H1 (cell line): Measurements from ENCODE around the gene SYCE1L. TPM values are rescaled to one million over a fixed set of nuclear protein-coding genes. Genes with fewer than 3 reads are reported as not detected.

Source experiments
- CTCF ChIA-PET: fragments of 300-600 bp; sonication (Branson Sonifier 250); formaldehyde crosslinking; loops from one replicate; lab custom pipeline; 2021; ENCODE audit not compliant: partially characterized antibody; lab: Charles Lee
- POLR2A ChIA-PET: fragments of 300-600 bp; sonication (Branson Sonifier 250); formaldehyde crosslinking; loops from one replicate; lab custom pipeline; 2021; ENCODE audit warnings: inconsistent platforms; ENCODE audit not compliant: partially characterized antibody; lab: Charles Lee
- DNase-seq, 2 experiments: peaks; one replicate each; pipeline versions ENCODE4 v3.0.0 to v3.0.0-alpha.2; 2010 to 2022; ENCODE audit warnings: low spot score in 2 of 2, low read depth in 1 of 2, mixed read lengths in 1 of 2
- FAIRE-seq: peaks from 2 replicates; lab custom pipeline; 2011; peaks lifted over from hg19 to GRCh38; lab: Jason Lieb, UNC
- H2AFZ ChIP-seq: 2 replicates; pipeline ENCODE4 v1.8.1; 2012; ENCODE audit warnings: low read length, inconsistent platforms
- H2AK5ac ChIP-seq: 2 replicates; pipeline ENCODE4 v1.6.1; 2013; ENCODE audit warnings: low read depth, low read length
- H2BK120ac ChIP-seq: replicated peaks from 2 replicates; pipeline ENCODE3; 2013; ENCODE audit warnings: low read depth, low read length, inconsistent platforms
- H2BK12ac ChIP-seq: 2 replicates; pipeline ENCODE4 v1.6.1; 2013; ENCODE audit warnings: low read depth, low read length
- H2BK15ac ChIP-seq: 2 replicates; pipeline ENCODE4 v1.6.1; 2013; ENCODE audit warnings: low read length
- H2BK20ac ChIP-seq: 2 replicates; pipeline ENCODE4 v1.6.1; 2013; ENCODE audit warnings: low read length
- H2BK5ac ChIP-seq: 2 replicates; pipeline ENCODE4 v1.6.1; 2013; ENCODE audit warnings: low read depth, low read length
- H3K14ac ChIP-seq: 2 replicates; pipeline ENCODE4 v1.6.1; 2013; ENCODE audit warnings: inconsistent platforms; ENCODE audit not compliant: insufficient read length
- H3K18ac ChIP-seq: 2 replicates; pipeline ENCODE4 v1.6.1; 2013; ENCODE audit warnings: low read length; ENCODE audit errors: extremely low read depth
- H3K23ac ChIP-seq: 2 replicates; pipeline ENCODE4 v1.6.1; 2013; ENCODE audit warnings: inconsistent platforms; ENCODE audit not compliant: insufficient read length
- H3K23me2 ChIP-seq: 2 replicates; pipeline ENCODE4 v1.6.1; 2013; ENCODE audit warnings: low read depth, low read length
- H3K27ac ChIP-seq: 2 replicates; pipeline ENCODE4 v1.6.1; 2011; ENCODE audit warnings: low read depth, low read length, inconsistent platforms
- H3K27me3 ChIP-seq, 4 experiments: replicated peaks in 1 of 4; 1 replicate in 1 of 4; 2 replicates in 3 of 4; pipeline versions ENCODE4 v1.6.1 to v1.8.1; 2011 to 2013; ENCODE audit warnings: low read length in 3 of 4, mild to moderate bottlenecking in 3 of 4, inconsistent platforms in 2 of 4, mixed read lengths in 2 of 4, moderate library complexity in 1 of 4; ENCODE audit not compliant: control insufficient read depth in 3 of 4, insufficient read depth in 3 of 4; ENCODE audit errors: extremely low read depth in 1 of 4
- H3K36me3 ChIP-seq, 4 experiments: 2 replicates each; pipeline versions ENCODE4 v1.6.1 to v1.8.1; 2011 to 2013; ENCODE audit warnings: mild to moderate bottlenecking in 4 of 4, low read length in 3 of 4, moderate library complexity in 2 of 4, control low read depth in 1 of 4, inconsistent platforms in 1 of 4; ENCODE audit not compliant: insufficient read depth in 4 of 4, control insufficient read depth in 2 of 4
- H3K4ac ChIP-seq: replicated peaks from 2 replicates; pipeline ENCODE3; 2013; ENCODE audit warnings: low read length, low read depth, mixed read lengths, inconsistent platforms; ENCODE audit not compliant: insufficient read length
- H3K4me1 ChIP-seq, 4 experiments: replicated peaks in 1 of 4; 1 replicate in 1 of 4; 2 replicates in 3 of 4; pipeline versions ENCODE4 v1.6.1 to v1.8.1; 2011 to 2013; ENCODE audit warnings: low read length in 3 of 4, inconsistent platforms in 2 of 4, mixed read lengths in 1 of 4; ENCODE audit not compliant: insufficient read depth in 4 of 4, control insufficient read depth in 3 of 4
- H3K4me2 ChIP-seq, 2 experiments: 2 replicates each; pipeline versions ENCODE4 v1.6.1 to v1.8.1; 2011 to 2013; ENCODE audit warnings: low read depth in 2 of 2, low read length in 2 of 2, control low read depth in 1 of 2, inconsistent platforms in 1 of 2, mild to moderate bottlenecking in 1 of 2; ENCODE audit not compliant: insufficient read depth in 1 of 2
- H3K4me3 ChIP-seq, 4 experiments: fragments of 200-600, 300-600 bp in 1 of 4; sonication (generic), shearing (Covaris generic), sonication (Bioruptor Twin) in 1 of 4; 2 replicates each; pipeline versions ENCODE4 v1.5.1 to v1.8.1; 2011 to 2016; ENCODE audit warnings: low read length in 4 of 4, low read depth in 3 of 4, control low read depth in 2 of 4, inconsistent platforms in 2 of 4, mild to moderate bottlenecking in 2 of 4, mixed read lengths in 1 of 4, moderate library complexity in 1 of 4; ENCODE audit not compliant: insufficient read depth in 2 of 4; ENCODE audit errors: extremely low read depth in 1 of 4
- H3K56ac ChIP-seq: replicated peaks from 2 replicates; pipeline ENCODE3; 2013; ENCODE audit warnings: low read depth, mild to moderate bottlenecking, mixed read lengths, low read length, inconsistent platforms; ENCODE audit not compliant: insufficient read length
- H3K79me1 ChIP-seq: 2 replicates; pipeline ENCODE4 v1.6.1; 2013; ENCODE audit warnings: low read depth, low read length, control low read depth
- H3K79me2 ChIP-seq, 2 experiments: 2 replicates each; pipeline versions ENCODE4 v1.6.1 to v1.8.1; 2012 to 2013; ENCODE audit warnings: low read length in 2 of 2, mild to moderate bottlenecking in 2 of 2, inconsistent platforms in 1 of 2; ENCODE audit not compliant: insufficient read depth in 2 of 2, control insufficient read depth in 1 of 2
- H3K9ac ChIP-seq, 4 experiments: replicated peaks in 1 of 4; 1 replicate in 1 of 4; 2 replicates in 3 of 4; pipeline versions ENCODE4 v1.6.1 to v1.8.1; 2011 to 2013; ENCODE audit warnings: low read depth in 3 of 4, low read length in 3 of 4, control low read depth in 2 of 4, mild to moderate bottlenecking in 2 of 4, moderate library complexity in 2 of 4, inconsistent platforms in 1 of 4; ENCODE audit errors: extremely low read depth in 1 of 4
- H3K9me3 ChIP-seq, 2 experiments: 2 replicates each; pipeline versions ENCODE4 v1.6.1 to v1.8.1; 2012 to 2013; ENCODE audit warnings: mild to moderate bottlenecking in 2 of 2, moderate library complexity in 2 of 2, control low read depth in 1 of 2, inconsistent platforms in 1 of 2, low read depth in 1 of 2, low read length in 1 of 2, mixed read lengths in 1 of 2; ENCODE audit not compliant: insufficient read depth in 2 of 2
- H4K20me1 ChIP-seq, 2 experiments: replicated peaks in 1 of 2; 2 replicates each; pipeline versions ENCODE3 to v1.8.1; 2011 to 2013; ENCODE audit warnings: inconsistent platforms in 2 of 2, low read length in 2 of 2, mild to moderate bottlenecking in 1 of 2; ENCODE audit not compliant: insufficient read depth in 2 of 2, control insufficient read depth in 1 of 2
- H4K5ac ChIP-seq: 2 replicates; pipeline ENCODE4 v1.6.1; 2013; ENCODE audit warnings: low read length, low read depth, mixed read lengths, inconsistent platforms; ENCODE audit not compliant: insufficient read length
- H4K8ac ChIP-seq: 2 replicates; pipeline ENCODE4 v1.8.0; 2013; ENCODE audit warnings: mild to moderate bottlenecking, moderate library complexity, low read length, inconsistent platforms; ENCODE audit not compliant: insufficient read depth; ENCODE audit errors: extremely low read depth
- H4K91ac ChIP-seq: replicated peaks from 2 replicates; pipeline ENCODE3; 2013; ENCODE audit warnings: low read length, mixed read lengths, inconsistent platforms; ENCODE audit not compliant: insufficient read length
- CEBPB ChIP-seq: IDR thresholded peaks from 2 replicates; pipeline ENCODE4 v1.6.1; 2012; ENCODE audit warnings: low read depth, low read length
- CHD2 ChIP-seq: IDR thresholded peaks from 2 replicates; pipeline ENCODE4 v1.6.1; 2012; ENCODE audit warnings: low read length, improper control_type of control experiment
- EGR1 ChIP-seq: IDR thresholded peaks from 2 replicates; pipeline ENCODE4 v1.6.1; 2011; ENCODE audit warnings: low read depth, low read length, borderline replicate concordance
- KDM1A ChIP-seq: fragments of 200-600, 300-600 bp; sonication (generic); IDR thresholded peaks from 2 replicates; pipeline ENCODE4 v1.7.1; 2016; ENCODE audit warnings: mild to moderate bottlenecking, low read length, borderline replicate concordance
- KDM4A ChIP-seq: IDR thresholded peaks from one replicate; pipeline ENCODE4 v1.7.1; 2012; ENCODE audit warnings: low read depth, mild to moderate bottlenecking, moderate library complexity, low read length, inconsistent platforms; ENCODE audit not compliant: severe bottlenecking
- PHF8 ChIP-seq: fragments of 200-600 bp; sonication (generic); conservative IDR thresholded peaks from 2 replicates; pipeline ENCODE4 v1.7.1; 2012; ENCODE audit warnings: low read depth, mild to moderate bottlenecking, inconsistent platforms, low read length, moderate library complexity
- RAD21 ChIP-seq, 2 experiments: IDR thresholded peaks in 1 of 2; conservative IDR thresholded peaks in 1 of 2; 2 replicates each; pipeline ENCODE4 v1.6.1; 2011; ENCODE audit warnings: low read depth in 2 of 2, low read length in 2 of 2, improper control_type of control experiment in 1 of 2, inconsistent platforms in 1 of 2, mild to moderate bottlenecking in 1 of 2, moderate library complexity in 1 of 2
- RXRA ChIP-seq: IDR thresholded peaks from 2 replicates; pipeline ENCODE4 v1.6.1; 2011; ENCODE audit warnings: low read depth, mild to moderate bottlenecking, low read length, moderate library complexity; ENCODE audit not compliant: insufficient read depth
- SIX5 ChIP-seq: IDR thresholded peaks from 2 replicates; pipeline ENCODE4 v1.6.1; 2011; ENCODE audit warnings: mild to moderate bottlenecking, low read depth, low read length
- TEAD4 ChIP-seq: IDR thresholded peaks from 2 replicates; pipeline ENCODE4 v1.6.1; 2012; ENCODE audit warnings: low read depth, low read length, inconsistent platforms, mixed read lengths
- WGBS, 2 experiments: shearing (Covaris generic) in 1 of 2; methylation state at CpG; one replicate each; pipeline versions ENCODE4 v1.1.6 to v1.1.7; 2013 to 2015; ENCODE audit warnings: low lambda C conversion rate in 2 of 2, mixed read lengths in 2 of 2, inconsistent platforms in 1 of 2, low coverage in 1 of 2, missing lambda C conversion rate in 1 of 2; ENCODE audit not compliant: insufficient replicate concordance in 2 of 2, insufficient coverage in 1 of 2, insufficient read length in 1 of 2; ENCODE audit errors: extremely low coverage in 1 of 2, missing lambda C conversion rate in 1 of 2; 5-methylcytosine and 5-hydroxymethylcytosine counted together
- polyA plus RNA-seq, 7 experiments: library from polyadenylated mRNA; depleted of rRNA in 3 of 7; stranded (reverse) in 5 of 7; unstranded in 2 of 7; fragments of >200 nt in 5 of 7; fragments of 200-250 nt in 2 of 7; gene quantifications; 1 replicate in 5 of 7; 2 replicates in 1 of 7; 4 replicates in 1 of 7; pipeline versions ENCODE4 v1.2.1 to v1.2.3, GENCODE V29; 2011 to 2013; ENCODE audit warnings: missing spikeins in 2 of 7, mixed read lengths in 2 of 7
- total RNA-seq: library from RNA; stranded (reverse); fragmentation: NEBNext Ultra II Directional; extraction: Animal tissue kit (Norgen Biotek cat#: 25700); gene quantifications from 2 replicates; pipeline ENCODE4 v1.2.1, GENCODE V29; 2021
- TF ChIP-seq, protein P1 (sequence below): IDR thresholded peaks from 2 replicates; pipeline ENCODE4 v1.6.1; 2012; ENCODE audit warnings: low read length, inconsistent platforms
- TF ChIP-seq, protein P2 (sequence below): IDR thresholded peaks from 2 replicates; pipeline ENCODE4 v1.6.1; 2011; ENCODE audit warnings: low read length, improper control_type of control experiment

SYCE1L gene
- total and polyA plus RNA-seq, 2 of the 8 experiments (the other 6 are each of a cell fraction or from before 2014, with no cell fraction given) = 5.8 to 6.8 TPM

- H2AK5ac ChIP-seq = no peak overlapping the region
- 92% methylated on average over 3 of the region's 3 CpGs; no CpG with 5 or more reads in 1 of the 2 experiments for WGBS, 2 experiments
- CTCF ChIA-PET = no interaction called here
- TF ChIP-seq KDM1A = no peak
- TF ChIP-seq, protein P1, sequence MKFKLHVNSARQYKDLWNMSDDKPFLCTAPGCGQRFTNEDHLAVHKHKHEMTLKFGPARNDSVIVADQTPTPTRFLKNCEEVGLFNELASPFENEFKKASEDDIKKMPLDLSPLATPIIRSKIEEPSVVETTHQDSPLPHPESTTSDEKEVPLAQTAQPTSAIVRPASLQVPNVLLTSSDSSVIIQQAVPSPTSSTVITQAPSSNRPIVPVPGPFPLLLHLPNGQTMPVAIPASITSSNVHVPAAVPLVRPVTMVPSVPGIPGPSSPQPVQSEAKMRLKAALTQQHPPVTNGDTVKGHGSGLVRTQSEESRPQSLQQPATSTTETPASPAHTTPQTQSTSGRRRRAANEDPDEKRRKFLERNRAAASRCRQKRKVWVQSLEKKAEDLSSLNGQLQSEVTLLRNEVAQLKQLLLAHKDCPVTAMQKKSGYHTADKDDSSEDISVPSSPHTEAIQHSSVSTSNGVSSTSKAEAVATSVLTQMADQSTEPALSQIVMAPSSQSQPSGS = no peak
- TF ChIP-seq EGR1 = no peak
- TF ChIP-seq, protein P2, sequence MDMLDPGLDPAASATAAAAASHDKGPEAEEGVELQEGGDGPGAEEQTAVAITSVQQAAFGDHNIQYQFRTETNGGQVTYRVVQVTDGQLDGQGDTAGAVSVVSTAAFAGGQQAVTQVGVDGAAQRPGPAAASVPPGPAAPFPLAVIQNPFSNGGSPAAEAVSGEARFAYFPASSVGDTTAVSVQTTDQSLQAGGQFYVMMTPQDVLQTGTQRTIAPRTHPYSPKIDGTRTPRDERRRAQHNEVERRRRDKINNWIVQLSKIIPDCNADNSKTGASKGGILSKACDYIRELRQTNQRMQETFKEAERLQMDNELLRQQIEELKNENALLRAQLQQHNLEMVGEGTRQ = no peak
- TF ChIP-seq RAD21 (IDR thresholded peaks at IDR 0.05 in 1 of 2, conservative IDR thresholded peaks at IDR 0.05 in 1 of 2; ENCODE audit: low read depth in 2 of 2, low read length in 2 of 2) = no peak
- TF ChIP-seq KDM4A = no peak
- no peak for TF ChIP-seq CEBPB
- no peak for TF ChIP-seq TEAD4
- TF ChIP-seq SIX5 = no peak
- no peak for TF ChIP-seq PHF8
- no peak for TF ChIP-seq CHD2
- no peak for TF ChIP-seq RXRA
These were observed 20.2 kb downstream of the SYCE1L start for GRCh38 chr16:77219437-77219836.

More at GRCh38 chr16:77219437-77219836, 20.2 kb downstream of the SYCE1L start:
- no peak overlapping the region for H3K4me3 ChIP-seq
- H2AFZ ChIP-seq = no peak overlapping the region
- H3K27ac ChIP-seq = no peak overlapping the region
- H4K20me1 ChIP-seq = no peaks in the 10 kb centered on the region
- H3K27me3 ChIP-seq = no peaks in the 10 kb centered on the region
- H3K9ac ChIP-seq = no peak overlapping the region
- H3K9me3 ChIP-seq = no peaks in the 10 kb centered on the region
- H3K79me2 ChIP-seq = no peaks in the 10 kb centered on the region
- H3K23ac ChIP-seq = no peak overlapping the region
- H2BK12ac ChIP-seq = no peak overlapping the region
- no peaks in the 10 kb centered on the region for H3K79me1 ChIP-seq
- no peak overlapping the region for H3K14ac ChIP-seq
- H3K4ac ChIP-seq = no peak overlapping the region
- no peak for FAIRE-seq
- no peak overlapping the region for H2BK20ac ChIP-seq
- POLR2A ChIA-PET = no interaction called here
- no peaks in the 10 kb centered on the region for H3K23me2 ChIP-seq
- no peak overlapping the region for H3K56ac ChIP-seq
- no peak for DNase-seq
- no peak overlapping the region for H3K18ac ChIP-seq
- no peak overlapping the region for H4K8ac ChIP-seq
- no peak overlapping the region for H2BK120ac ChIP-seq
- peaks cover 0 to 5% (median 2%) of the 10 kb centered on the region in 4 experiments; a peak in 1 of 7 replicates for H3K4me1 ChIP-seq
- H2BK15ac ChIP-seq = no peak overlapping the region
- no peak overlapping the region for H2BK5ac ChIP-seq
- no peaks in the 10 kb centered on the region for H3K36me3 ChIP-seq
- no peak overlapping the region for H4K5ac ChIP-seq
- no peak overlapping the region for H4K91ac ChIP-seq
- no peak overlapping the region for H3K4me2 ChIP-seq
